ENCODE results near the gene SERTAD4.
"Not testable (repeated sequence)": the region's sequence is repeated elsewhere in the genome, so short reads cannot be mapped to it uniquely, and the experiment has no call there.

Gene SERTAD4

DNA sequence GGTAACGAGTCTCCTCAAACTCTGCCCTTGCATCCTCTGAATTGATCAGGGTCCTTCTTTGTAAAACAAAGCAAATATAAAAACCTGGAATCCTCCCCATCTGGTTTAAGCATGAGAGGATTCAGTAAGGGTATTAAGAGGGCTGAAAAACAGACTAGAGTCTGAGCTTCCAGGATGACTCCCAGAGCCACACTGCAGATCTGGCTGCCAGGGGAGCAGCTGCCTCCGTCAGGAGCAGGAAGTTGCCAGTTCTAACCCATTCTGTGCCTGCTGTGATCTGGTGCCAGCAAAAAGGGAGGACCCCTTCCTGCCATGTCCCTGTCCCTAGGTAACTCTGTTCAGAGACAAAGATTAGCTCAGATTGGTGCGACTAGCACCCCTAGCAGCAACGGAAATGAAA lies 27.5 kb downstream of the SERTAD4 start:
- DNase-seq (ENCODE audit: low read depth in 2 of 2), result no peak

DNA sequence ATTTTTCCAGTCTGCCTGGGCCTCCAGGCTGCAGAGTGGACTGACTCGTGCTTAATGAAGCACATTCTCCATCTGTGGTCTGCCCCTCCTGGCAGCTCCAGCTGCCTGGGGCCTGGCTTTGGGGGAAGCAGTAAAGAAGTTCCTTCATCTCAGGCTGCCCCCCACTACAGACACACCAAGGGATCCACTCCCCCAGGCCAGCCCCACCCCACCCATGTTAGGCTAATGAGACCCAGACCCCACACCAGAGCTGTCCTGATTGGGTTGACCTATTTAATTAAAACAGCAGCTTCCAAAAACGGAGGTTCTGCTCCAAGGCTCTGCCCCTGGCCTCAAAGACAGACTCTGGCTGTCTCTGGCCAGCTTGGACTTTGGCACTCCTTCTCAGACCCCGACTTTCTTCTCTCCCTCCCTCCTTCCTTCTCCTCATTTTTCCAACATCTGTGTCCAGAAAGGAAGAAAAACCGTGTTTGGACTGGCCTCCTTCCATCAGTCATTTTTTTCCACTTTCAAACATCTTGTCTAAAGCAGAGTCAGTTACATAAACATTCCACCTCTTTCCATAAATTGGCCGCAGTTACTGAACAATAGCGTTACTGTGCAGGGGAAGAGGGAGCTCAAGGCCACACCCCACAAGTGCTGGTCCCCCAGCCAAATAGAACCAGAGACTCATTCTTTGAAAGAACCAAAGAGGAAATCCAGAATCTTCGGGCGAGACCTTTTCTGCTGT lies 29.7 kb downstream of the SERTAD4 start:
- no peak for DNase-seq (ENCODE audit: low read depth in 2 of 2)

DNA sequence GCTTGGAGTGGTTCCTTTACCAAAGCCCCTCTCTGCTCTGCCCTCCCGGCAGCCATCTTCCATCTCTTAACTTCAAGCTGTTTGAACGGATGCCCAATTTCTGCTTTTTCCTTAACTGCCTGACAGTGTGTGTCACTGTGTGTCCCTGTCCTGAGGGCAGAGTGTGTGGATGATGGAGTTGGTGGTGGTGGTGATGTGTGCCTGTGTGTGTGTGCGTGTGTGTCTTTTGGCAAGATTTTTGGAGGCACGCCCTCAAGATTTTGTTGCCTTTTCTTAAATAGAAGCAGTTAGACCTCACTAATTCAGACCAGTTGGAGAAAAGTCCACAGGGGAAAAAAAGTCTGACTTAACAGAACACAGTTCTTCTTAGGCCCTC lies 30.3 kb downstream of the SERTAD4 start:
- no peak for DNase-seq (ENCODE audit: low read depth in 2 of 2)

DNA sequence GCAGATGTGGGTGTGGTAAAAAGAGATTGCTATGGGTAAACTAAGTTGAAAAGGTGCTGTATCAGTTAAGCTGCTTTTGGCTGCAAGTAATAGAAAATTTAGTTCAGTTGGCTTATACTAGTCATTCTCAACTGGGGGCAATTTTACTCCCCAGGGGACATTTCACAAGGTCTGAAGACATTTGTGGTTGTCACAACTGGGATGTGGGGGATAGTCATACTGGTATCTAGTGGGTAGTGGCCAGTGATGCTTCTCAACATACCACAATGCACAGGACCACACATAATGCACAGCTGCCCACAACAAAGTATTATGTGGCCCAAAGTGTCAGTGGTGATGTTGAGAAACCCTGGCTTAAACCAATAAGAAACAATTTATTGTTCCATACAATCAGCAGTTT lies 31.4 kb downstream of the SERTAD4 start:
- no peak for DNase-seq (ENCODE audit: low read depth in 2 of 2)

DNA sequence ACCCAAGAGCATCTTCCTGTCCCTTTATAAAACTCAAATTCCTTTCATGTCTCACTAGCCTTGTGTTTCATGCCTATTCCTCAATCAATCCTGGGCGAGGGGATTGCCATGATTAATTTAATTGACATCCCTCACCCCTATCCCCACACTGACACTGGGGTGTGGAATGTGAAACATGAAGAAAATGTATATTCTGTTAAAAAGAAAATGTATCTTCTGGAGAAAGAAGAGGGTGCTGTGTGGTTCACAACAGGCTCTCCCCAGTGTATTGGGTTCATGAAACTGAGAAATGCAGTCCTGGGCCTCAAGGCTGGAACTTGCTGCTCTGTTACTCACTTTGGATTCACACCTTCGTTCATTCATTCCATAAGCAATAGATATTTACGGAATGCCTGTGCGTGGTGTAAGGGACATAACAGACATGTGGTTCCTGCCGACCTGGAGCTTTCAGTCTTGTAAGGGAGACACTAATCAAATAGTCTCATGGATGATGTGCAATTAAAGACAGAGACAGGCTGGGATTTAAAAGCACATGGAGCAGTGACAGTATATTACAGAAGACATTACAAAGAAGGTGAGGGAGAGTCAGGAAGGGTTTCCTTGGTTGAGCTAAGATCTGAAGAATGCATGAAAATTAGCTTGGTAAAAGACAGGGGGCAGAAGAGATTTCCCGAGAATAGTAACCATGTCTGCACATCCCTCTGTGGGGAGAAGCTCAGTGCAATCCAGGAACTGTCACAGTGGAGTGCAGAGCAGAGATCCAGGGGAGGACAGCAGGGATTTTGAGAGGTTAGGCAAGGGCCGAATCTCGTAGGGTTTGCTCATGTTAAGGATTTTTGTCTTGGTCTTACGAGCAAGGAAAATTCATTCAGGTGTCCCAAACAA lies 32.1 kb downstream of the SERTAD4 start:
- DNase-seq (ENCODE audit: low read depth in 2 of 2), result no peak

DNA sequence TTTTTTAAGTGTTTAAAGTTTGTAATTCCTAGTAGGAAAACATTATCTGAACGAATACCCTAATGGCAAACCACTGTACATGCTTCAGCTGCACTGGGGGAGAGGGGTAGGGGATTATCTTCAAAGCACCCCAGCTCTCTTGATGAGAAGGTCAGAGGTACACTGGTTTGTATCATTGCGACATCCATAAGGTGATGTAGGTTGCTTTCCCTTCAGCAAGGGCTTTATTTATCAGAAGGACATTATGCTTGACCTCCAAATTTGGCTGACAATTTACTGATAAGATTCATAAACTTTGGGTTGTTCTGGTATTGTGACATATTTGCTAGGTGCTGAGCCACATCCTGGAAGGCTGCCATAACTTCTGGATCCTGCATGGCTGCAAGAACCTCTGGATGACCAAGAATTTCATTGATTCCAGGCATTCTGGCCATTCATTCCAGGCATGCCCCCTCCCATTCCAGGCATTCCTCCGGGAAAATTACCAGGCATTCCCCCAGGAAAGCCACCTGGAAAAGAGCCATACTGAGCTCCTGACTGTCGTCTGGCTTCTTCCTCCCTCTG lies 32.9 kb downstream of the SERTAD4 start:
- not testable (repeated sequence) for DNase-seq (ENCODE audit: low read depth in 2 of 2)

DNA sequence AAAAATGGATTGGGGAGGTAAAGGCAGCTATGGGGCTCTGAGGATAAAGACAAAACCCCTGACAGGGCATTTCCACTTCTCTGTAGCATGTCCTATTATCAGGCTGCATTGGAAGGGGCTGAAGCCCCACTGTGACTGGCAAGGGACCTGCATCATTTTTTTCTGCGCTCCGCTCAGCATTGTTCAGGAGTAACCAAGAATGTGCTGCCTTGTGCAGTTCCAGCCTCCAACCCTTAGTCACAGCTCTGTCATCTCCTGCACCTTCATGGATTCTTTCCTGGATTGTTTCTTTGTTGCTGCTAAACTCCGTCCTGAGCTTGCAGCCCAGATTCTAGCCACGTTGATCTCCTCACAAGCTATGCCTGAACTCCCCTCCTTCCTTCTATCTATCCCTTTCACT lies 37.4 kb downstream of the SERTAD4 start:
- no peak for DNase-seq (ENCODE audit: low read depth in 2 of 2)

DNA sequence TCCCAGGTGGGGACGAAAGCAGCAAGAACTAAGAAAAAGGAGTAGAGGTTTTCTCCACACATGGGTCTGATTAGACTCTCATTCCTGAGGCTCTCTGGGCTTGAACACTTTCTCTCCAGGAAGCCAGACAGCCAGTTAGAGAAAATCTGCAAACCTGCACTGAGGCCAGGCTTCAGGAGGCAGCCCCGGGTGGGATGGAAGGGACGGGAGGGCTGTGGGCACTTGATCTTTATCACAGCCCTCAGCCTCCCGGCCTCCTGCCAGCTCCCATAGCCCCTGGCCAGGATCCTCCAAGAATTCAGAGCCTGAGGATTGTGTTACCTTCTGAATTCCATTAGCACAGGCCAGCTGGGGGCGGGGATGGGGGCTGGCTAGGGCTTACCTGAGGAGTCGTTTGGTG lies 40.1 kb downstream of the SERTAD4 start:
- DNase-seq (ENCODE audit: low read depth in 2 of 2), result no peak

DNA sequence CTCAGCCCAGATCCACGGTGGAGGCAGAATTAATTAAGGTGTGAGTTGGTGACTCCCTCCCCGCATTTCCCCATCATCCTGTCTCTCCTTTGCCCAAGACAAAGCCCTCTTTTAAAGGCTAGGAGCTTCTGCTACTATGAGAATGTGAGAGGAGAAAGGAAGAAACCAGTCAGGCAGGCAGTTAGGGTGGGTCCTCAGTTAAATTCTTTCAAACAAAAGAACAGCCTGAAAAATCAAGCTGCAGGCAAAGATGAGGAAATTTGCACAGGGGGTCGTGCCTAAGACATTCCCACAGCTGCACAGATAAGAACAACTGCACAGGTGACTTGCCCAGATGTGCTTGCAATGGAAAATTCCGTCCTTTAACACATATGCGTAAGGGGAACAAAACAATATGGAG lies 47.6 kb downstream of the SERTAD4 start:
- no peak for DNase-seq (ENCODE audit: low read depth in 2 of 2)

DNA sequence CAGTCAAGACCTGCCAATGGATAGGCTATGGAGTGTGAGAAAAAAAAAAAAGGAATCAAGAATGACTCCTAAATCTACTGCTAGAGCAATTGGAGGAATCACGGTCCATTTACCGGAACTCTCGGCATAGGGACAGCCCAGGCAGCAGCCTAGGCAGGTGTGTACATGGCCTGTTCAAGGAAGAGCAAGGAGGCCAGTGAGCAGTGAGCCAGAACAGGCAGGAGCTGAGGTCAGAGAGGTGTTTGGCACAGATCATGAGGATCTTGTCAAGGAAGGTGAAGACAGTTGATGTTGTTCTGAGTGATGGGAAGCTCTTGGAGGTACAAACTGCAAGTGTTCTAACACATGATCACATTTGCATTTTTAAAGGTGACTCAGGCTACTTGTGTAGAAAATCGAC lies 55.5 kb downstream of the SERTAD4 start:
- no peak for DNase-seq (ENCODE audit: low read depth in 2 of 2)

DNA sequence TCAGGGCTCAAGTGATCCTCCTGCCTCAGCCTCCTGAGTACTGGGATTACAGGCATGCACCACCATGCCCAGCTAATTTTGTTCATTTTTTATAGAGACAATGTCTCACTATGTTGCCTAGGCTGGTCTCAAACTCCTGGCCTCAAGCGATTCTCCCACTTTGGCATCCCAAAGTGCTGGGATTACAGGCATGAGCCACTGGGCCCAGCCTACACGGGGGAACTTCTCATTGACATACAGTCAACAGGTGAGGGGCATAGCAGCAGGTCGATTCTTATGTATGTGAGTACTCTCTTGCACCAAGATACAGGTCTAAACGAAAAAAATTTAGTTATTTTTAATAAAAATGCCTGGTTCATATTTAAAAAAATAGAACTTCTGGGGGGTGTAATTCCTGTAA lies 56.7 kb downstream of the SERTAD4 start:
- DNase-seq (ENCODE audit: low read depth in 2 of 2), result no peak

DNA sequence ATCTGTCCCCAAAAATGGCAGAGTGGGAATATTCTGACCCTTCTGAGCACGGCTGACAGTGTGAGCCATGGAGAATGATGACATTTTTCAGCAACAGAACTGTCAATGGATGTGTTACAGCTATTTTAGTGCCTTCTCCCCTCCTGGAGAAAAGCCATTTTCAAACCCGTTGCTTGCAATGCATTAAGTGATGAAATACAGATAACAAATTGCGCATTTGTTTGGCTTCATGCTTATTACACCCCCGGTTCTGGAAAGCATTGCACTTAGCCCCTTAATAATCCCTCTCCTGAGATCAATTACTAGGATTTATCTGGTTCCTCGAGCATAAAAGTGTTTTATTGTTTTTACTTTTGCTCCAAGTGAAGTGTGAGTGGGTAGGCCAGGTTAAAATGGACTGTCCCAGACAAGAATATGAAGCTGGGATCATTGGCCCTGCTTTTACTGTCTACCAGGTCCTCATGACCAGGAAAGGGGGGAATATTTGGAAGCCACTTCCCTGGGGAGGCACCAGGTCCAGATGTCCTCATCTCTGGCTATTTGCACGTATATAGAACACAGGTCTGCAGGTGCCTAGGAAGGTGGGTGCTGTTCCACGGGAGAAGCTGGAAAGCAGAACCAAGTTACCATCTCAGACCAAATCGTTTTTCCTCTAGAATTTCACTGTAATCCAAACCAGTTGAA lies 58.6 kb downstream of the SERTAD4 start:
- DNase-seq (ENCODE audit: low read depth in 2 of 2), result no peak

DNA sequence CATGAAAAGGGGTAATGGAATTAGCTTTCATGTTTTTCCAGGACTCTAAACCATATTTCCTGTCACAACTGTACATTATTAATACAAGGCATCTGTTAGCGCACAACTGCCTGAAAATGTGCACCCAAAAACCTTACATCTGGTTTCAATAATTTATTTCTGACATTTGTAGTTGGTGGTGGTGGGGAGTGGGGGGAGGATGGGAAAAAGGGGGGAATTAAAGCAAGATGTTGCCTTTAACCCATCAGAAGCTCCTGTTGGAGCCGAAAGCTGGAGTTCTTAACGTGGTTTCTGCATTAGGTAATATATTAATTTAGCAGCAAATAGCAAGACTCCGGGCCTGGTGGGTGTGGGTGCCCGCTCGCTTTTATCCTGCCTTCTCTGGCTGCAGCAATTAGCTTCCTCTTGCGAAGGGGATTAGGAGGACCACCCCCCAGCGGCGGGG lies 59.2 kb downstream of the SERTAD4 start:
- DNase-seq (ENCODE audit: low read depth in 2 of 2), result no peak

DNA sequence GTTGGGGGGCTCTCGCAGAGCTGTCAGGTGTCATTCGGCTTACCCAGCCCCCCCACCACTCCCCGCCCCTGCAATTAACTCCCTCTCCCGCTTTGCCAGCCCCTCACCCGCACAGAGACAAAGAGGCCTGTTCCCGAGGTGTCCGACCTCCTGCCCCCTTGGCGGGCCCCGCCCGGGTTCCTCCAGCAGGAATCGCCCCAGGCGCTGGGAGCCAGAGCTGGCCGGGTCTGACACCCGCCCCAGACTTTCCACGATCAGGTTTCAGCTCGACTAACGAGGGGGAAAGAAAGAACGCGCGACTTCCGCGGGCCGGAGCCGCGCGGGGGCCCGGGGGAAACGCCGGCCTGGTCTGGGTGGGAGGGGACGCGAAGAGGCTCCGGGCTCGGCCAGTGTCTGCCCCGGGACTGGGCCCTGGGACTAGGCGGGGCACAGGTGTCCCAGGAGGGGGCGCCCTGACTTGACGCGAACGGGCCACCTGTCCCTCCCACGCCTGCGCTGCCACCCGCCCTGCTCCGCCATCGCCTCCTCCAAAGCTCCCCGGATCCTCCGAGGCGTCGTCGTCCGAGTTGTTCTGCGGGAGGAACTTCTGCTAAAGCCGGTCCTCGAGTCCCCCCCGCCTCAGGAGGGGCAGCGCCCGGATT lies 59.8 kb downstream of the SERTAD4 start:
- peak; percentile 8 to 32 for DNase-seq (ENCODE audit: low read depth in 2 of 2)

DNA sequence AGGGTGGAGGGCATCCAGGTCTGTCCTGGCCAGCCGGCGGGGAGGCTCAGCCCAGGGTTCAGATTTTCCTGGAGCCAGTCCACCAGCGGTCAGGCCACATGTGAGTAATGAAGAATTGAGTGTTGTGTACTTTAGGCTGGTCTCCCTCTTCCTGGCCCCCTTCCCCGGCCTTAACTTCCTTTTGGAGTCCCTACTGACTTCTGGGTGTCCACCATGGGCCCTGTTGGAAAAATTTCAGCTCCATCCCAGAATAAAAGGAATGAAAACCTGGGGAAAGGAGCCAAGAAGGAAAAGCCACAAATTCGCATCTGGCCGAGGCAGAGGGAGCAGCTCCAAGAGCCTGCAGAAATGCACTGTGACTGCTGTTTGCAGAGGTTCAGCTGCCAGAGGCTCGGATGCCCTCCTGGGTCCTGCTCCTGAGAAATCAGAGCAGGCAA lies 60.6 kb downstream of the SERTAD4 start:
- no peak for DNase-seq (ENCODE audit: low read depth in 2 of 2)

DNA sequence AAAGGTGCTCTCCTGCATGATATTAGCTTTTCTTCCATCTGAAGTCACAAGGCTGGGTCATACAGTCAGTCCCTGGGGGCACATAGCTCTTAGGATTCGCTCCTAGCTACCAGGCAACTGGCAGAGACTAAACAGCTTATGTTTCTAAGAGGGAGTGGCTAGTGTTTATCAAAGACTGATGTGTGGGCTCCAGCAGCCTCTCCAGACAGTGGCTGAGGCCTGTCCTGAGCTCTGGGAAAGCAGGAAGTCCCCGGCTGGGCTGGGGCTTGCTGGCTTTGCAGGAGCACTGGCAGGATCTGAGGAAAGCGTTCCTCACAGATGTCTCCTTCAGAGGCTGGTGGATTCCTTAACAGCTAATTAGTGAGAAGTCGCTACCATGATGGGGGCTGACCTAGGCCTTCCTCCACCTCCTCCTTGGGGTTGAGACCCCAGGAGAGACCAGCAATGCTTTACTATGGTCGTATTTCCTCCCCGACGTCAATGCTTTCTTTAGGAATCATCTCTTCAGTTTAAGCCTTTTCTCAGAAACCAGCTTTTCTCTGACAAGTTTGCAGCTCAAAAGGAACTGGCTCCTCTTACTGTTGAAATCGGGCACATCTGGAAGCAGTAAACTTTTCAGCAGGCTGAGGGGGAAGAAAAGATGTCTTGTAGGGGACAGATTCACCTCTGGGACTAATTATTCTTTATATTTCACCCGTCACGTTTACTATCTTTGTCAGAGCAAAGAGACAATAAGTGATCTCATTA lies 62.6 kb downstream of the SERTAD4 start:
- no peak for DNase-seq (ENCODE audit: low read depth in 2 of 2)
